Glutamatergic neuron (in vitro differentiated cells): ENCODE data around the gene TYROBP. TPM values are rescaled to one million over a fixed set of nuclear protein-coding genes. Genes with fewer than 3 reads are reported as not detected.
"Not testable (repeated sequence)": the region's sequence is repeated elsewhere in the genome, so short reads cannot be mapped to it uniquely, and the experiment has no call there.

Source experiments
- DNase-seq: peaks from one replicate; pipeline ENCODE4 v3.0.0; 2022
- H3K27ac Mint-ChIP-seq: one replicate; pipeline ENCODE4 v1.8.0; 2020; ENCODE audit warnings: mild to moderate bottlenecking, mixed read lengths, inconsistent platforms; ENCODE audit not compliant: unreplicated experiment
- H3K27me3 Mint-ChIP-seq: one replicate; pipeline ENCODE4 v1.8.0; 2020; ENCODE audit warnings: mild to moderate bottlenecking, moderate library complexity, mixed read lengths, inconsistent platforms; ENCODE audit not compliant: unreplicated experiment
- H3K36me3 Mint-ChIP-seq: one replicate; pipeline ENCODE4 v1.8.0; 2020; ENCODE audit warnings: mild to moderate bottlenecking, mixed read lengths, inconsistent platforms; ENCODE audit not compliant: unreplicated experiment
- H3K4me1 Mint-ChIP-seq: one replicate; pipeline ENCODE4 v1.8.0; 2020; ENCODE audit warnings: mild to moderate bottlenecking, low read depth, mixed read lengths, inconsistent platforms; ENCODE audit not compliant: unreplicated experiment
- H3K4me3 Mint-ChIP-seq: one replicate; pipeline ENCODE4 v1.8.0; 2020; ENCODE audit warnings: mild to moderate bottlenecking, mixed read lengths, inconsistent platforms; ENCODE audit not compliant: unreplicated experiment
- H3K9me3 Mint-ChIP-seq: one replicate; pipeline ENCODE4 v1.8.0; 2020; ENCODE audit warnings: mild to moderate bottlenecking, moderate library complexity, mixed read lengths, inconsistent platforms; ENCODE audit not compliant: unreplicated experiment
- total RNA-seq: library from RNA; stranded (reverse); fragmentation: NEBNext Ultra II Directional; extraction: Animal tissue kit (Norgen Biotek cat#: 25700); gene quantifications from one replicate; pipeline ENCODE4 v1.2.1, GENCODE V29; 2021; ENCODE audit not compliant: unreplicated experiment
- TF ChIP-seq, protein P1 (sequence below): fragments of 200-600 bp; sonication (generic); IDR thresholded peaks from one replicate; pipeline ENCODE4 v1.5.0; 2021; ENCODE audit not compliant: partially characterized antibody, unreplicated experiment

TYROBP gene
- total RNA-seq, 1 donor from 2014 or later: not detected

DNA sequence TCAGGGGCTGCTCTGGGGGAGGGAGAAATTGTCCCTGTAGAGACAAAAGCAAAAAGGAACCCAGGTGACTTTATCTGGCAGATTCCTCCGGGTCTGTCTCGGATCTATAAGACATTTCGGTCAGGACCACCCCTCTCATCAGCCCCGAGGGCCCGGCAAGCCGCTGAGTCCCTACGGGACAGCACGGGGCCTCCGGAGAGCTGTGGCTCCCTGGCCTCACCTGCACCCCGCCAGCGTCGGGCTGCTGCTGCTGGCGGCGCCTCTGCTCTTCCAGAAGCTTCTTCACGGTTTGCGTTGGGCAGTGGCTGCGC lies 9.6 kb downstream of the TYROBP start:
- Mint-ChIP-seq H3K36me3 (no peaks in the 10 kb centered on the region), H3K27me3 (peaks cover 9% of the 10 kb centered on the region), H3K27ac (no peak overlapping the region), H3K9me3 (peaks cover 3% of the 10 kb centered on the region), H3K4me1 (peaks cover 10% of the 10 kb centered on the region), H3K4me3 (peak overlapping the region; percentile 87)
- TF ChIP-seq, protein P1, sequence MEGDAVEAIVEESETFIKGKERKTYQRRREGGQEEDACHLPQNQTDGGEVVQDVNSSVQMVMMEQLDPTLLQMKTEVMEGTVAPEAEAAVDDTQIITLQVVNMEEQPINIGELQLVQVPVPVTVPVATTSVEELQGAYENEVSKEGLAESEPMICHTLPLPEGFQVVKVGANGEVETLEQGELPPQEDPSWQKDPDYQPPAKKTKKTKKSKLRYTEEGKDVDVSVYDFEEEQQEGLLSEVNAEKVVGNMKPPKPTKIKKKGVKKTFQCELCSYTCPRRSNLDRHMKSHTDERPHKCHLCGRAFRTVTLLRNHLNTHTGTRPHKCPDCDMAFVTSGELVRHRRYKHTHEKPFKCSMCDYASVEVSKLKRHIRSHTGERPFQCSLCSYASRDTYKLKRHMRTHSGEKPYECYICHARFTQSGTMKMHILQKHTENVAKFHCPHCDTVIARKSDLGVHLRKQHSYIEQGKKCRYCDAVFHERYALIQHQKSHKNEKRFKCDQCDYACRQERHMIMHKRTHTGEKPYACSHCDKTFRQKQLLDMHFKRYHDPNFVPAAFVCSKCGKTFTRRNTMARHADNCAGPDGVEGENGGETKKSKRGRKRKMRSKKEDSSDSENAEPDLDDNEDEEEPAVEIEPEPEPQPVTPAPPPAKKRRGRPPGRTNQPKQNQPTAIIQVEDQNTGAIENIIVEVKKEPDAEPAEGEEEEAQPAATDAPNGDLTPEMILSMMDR: no peak
- no peak for DNase-seq

DNA sequence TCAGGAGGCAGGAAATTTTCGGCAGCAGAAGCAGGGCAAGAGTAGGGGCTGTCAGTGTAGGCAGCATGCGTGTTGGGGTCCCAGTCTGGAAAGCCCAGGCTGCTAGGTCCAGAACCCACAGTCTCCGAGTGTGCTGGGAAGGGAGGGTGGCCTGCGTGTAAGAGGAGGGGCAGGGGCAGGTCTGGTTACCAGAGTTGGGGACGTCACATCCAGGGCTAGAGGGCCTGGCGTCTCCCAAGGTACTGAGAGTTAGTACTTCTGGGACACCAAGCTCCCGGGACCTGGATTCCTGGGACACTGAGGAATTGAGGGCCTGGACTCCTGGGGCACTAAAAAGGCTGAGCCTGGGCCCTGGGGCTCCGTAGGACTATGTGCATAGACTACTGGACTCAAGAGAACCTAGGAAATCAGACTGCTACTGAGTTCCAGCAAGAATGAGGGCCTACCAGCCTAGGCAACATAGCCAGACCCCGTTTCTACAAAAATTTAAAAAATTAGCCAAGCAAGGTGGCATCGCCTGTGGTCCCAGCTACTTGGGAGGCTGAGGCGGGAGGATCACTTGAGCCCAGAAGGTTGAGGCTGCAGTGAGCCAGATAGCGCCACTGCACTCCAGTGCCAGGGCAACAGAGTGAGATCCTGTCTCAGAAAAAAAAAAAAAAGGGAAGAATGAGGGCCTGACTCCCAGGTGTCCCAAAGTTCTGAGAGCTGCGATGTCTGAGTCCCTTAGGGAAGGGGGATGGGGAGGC lies 10.2 kb downstream of the TYROBP start:
- Mint-ChIP-seq H3K27ac (no peak overlapping the region), H3K9me3 (peaks cover 2% of the 10 kb centered on the region), H3K27me3 (peaks cover 7% of the 10 kb centered on the region), H3K4me1 (peaks cover 10% of the 10 kb centered on the region), H3K36me3 (no peaks in the 10 kb centered on the region), H3K4me3 (peak overlapping the region; percentile 74)
- TF ChIP-seq, protein P1: no peak
- DNase-seq: no peak

DNA sequence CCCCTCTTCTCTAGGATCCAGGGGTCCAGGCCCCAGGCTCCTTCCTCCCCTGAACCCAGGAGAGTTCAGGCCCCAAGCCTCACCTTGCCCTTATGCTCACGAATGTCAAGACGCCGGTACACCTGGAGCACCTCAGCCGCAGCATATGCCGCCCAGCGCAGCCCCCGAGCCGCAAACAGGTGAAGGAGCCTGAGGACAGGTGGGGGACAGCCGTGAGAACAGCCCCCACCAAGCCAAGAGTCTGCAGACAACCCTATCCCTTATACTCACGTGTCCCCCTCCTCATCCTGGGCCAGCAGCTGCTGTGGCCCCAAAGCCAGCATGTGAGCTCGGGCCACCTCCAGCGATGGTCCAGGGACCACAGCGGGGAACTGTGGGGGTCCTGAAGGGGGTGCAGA lies 11.5 kb downstream of the TYROBP start:
- TF ChIP-seq, protein P1: no peak
- Mint-ChIP-seq H3K27ac (no peak overlapping the region), H3K4me3 (no peak overlapping the region), H3K36me3 (no peaks in the 10 kb centered on the region), H3K27me3 (peaks cover 3% of the 10 kb centered on the region), H3K9me3 (no peaks in the 10 kb centered on the region), H3K4me1 (peaks cover 4% of the 10 kb centered on the region)
- DNase-seq: no peak

DNA sequence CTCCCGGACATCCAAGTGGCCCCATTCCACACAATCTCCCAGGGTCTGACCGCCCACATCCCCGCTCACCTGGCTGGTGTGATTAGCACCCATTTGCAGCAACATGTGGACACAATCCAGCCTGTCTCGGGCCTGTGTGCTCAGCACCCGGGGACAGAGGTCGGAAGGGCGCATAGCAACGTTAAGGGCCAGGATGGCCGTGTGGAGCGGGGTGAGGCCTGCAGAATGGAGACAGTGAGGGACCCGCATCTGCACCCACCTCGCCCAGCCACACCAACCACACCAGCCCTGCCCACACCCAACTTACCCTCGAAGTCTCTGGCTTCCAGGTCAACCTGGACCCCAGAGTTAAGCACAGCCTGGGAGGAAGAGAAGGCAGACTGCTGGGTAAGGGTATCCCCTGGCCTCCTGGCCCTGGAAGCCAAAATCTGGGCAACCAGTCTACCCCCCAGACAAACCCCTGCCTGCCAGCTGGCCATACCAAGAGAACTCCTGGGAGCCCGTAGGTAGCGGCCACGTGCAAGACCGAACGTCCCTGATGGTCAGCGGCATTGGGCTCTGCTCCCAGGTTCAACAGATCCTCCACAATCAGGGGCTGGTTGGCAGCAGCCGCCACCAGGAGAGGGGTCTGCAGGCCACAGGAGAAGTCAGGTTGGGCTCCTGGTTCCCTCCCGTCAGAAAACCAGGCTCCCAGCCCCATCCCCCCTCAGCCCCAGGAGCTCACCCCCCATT lies 12.0 kb downstream of the TYROBP start:
- Mint-ChIP-seq H3K36me3 (no peaks in the 10 kb centered on the region), H3K4me3 (no peak overlapping the region), H3K4me1 (peaks cover 4% of the 10 kb centered on the region), H3K27ac (no peak overlapping the region), H3K9me3 (no peaks in the 10 kb centered on the region), H3K27me3 (peaks cover 3% of the 10 kb centered on the region)
- TF ChIP-seq, protein P1: no peak
- DNase-seq: no peak

DNA sequence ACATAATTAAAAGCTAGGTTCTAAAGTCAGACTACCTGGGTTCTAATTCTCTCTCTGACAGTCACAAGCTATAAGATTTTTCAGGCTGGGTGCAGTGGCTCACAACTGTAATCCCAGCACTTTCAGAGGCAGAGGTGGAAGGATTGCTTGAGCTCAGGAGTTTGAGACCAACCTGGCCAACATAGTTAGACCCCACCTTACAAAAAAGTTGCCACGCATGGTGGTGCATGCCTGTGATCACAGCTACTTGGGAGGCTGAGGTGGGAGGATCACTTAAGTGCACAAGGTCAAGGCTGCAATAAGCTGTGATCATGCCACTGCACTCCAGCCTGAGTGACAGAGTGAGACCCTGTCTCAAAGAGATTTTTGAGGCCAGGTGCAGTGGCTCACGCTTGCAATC lies 13.8 kb downstream of the TYROBP start:
- H3K4me1 Mint-ChIP-seq: peaks cover 11% of the 10 kb centered on the region
- peaks cover 5% of the 10 kb centered on the region for H3K27me3 Mint-ChIP-seq
- H3K27ac Mint-ChIP-seq: no peak overlapping the region
- TF ChIP-seq, protein P1: no peak
- DNase-seq: no peak
- no peak overlapping the region for H3K4me3 Mint-ChIP-seq
- H3K9me3 Mint-ChIP-seq: no peaks in the 10 kb centered on the region
- H3K36me3 Mint-ChIP-seq: peaks cover 3% of the 10 kb centered on the region

DNA sequence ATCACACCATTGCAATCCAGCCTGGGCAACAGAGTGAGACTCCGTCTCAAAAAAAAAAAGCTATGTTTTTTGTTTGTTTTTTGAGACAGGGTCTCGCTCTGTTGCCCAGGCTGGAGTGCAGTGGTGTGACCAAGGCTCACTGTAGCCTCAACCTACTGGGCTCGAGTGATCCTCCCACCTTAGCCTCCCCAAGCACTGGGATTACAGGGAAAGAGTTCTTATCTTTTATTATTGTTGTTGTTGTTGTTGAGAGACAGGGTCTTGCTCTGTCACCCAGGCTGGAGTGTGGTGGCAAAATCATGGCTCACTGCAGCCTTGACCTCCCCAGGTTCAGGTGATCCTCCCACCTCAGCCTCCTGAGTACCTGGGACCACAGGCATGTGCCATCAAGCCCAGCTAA lies 16.3 kb downstream of the TYROBP start:
- H3K36me3 Mint-ChIP-seq: peaks cover 12% of the 10 kb centered on the region
- not testable (repeated sequence) for H3K4me3 Mint-ChIP-seq, DNase-seq, H3K27ac Mint-ChIP-seq, H3K27me3 Mint-ChIP-seq, H3K4me1 Mint-ChIP-seq, H3K9me3 Mint-ChIP-seq
